NCI-H82 treated with DMSO at 0.1 percent for 48 hours (cell line): Measurements from ENCODE around the gene E2F1.

ENCODE experiments used
- DNase-seq: peaks from one replicate; lab custom pipeline; 2025; ENCODE audit not compliant: unreplicated experiment; lab: John Stamatoyannopoulos, UW

Gene E2F1

DNA sequence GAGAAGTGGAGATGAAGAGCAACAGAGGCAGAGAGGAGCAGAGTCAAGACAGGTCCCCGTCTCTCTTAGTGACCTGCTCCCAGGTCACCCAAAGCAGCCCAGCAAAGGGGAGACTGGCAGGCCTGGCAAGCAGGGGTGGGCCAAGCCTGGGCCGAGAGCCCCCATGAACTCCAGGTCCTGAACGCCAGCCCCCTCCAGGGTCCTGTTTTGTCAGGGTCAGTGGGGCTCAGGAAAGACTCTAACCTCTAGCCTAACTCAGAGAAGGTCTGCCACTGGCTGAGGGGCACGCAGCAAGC is 13.1 kb downstream of the E2F1 start:
- no peak for DNase-seq

DNA sequence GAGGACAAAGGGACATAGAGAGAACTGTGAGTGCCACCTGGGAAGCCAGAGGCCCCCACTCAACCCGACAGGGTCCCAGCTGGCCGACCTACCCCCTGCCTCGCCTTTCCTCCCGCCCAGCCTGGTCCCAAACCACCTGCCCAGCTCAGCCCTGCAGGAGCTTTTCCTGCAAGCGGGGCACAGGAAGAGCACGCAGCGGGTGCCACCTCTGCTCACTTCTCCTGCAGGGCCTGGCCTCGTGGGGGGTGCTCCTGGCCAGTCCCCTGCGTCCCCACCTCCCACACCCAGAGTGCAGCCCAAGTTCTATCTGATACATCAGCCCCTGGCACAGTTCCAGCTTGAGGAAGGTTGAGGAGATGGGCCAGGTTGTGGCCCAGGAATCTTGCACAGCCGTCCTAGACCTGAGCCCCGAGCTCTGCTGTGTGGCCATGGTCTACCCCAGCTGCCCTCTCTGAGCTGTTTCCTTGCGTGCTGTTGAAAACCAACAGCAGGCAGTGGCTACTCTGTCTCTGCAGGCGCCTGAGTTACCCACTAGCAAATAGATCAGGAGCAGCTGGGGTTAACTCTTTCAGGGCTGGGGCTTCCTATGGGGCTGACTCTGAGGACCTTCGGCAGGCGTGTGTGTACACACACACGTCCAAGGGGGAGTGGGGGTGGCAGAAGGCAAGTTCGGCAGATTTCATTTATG is 13.6 kb downstream of the E2F1 start:
- DNase-seq: no peak

DNA sequence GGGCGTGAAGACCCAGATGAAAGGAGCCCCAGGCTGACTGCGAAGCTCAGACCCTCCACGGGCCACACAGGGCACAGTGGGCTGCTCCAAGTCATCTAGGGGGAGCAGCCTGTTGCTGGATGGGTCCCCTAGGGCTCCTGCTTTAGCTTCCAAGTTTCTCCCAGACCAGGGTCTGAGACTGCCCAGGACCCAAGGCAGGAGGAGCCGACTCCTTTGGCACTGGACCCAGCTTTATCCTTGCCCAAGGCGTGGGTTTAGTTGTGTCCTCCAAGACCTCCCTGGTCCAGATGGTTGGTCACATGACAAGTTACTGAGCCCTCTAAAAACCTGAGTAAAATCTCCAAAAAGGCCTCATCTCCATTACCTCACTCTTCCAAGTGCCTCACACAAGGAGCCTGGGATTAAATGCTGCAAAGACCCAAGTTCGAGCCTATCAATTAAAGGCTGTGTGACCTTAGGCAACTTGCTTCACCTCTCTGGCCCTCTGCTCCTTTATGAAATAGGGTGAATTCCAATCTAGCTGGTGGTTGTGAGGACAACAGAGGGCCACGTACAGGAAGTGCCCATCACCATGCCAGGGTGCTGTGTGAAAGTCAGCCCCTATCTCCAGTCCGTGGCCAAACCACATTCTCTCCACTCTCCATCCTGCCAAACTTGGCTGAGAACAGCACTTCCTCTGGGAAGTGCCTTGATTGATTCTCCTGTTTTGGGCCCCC is 14.5 kb downstream of the E2F1 start:
- no peak for DNase-seq

DNA sequence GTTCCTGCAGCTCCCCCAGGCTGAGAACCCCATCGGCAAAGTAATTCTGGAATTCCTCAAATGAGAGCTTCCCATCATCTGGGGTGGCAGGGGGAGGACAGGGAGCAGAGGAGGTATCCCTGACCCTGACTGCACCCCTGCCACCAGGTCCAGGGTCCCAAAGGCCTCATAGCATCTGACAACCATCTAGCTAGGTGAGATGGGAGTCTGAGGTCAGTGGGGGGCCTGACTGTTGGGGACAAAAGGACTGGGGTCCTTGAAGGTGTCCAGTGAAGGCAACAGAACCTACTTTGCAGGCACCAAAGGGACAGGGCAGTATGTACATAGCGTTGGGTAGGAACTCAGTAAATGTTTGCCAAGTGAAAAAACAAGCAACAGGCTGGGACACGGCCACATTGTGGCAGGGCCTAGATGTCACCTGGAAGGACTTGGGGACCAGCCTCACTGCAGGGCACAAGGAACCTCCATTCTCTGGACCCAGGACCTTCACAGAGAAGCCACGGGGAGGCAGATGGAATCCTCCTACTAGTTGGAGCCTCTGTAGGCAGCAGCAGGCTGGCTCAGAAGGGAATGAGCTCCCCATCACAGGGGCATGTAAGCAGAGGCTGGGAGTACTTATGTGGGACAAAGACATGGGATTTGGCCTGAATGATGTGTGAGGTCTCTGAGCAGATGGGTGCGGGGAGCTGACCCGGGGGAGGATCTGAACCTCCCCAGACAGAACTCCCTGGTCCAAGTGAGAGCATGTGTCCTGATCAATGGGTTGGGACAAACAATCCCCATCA is 15.3 kb downstream of the E2F1 start:
- no peak for DNase-seq

DNA sequence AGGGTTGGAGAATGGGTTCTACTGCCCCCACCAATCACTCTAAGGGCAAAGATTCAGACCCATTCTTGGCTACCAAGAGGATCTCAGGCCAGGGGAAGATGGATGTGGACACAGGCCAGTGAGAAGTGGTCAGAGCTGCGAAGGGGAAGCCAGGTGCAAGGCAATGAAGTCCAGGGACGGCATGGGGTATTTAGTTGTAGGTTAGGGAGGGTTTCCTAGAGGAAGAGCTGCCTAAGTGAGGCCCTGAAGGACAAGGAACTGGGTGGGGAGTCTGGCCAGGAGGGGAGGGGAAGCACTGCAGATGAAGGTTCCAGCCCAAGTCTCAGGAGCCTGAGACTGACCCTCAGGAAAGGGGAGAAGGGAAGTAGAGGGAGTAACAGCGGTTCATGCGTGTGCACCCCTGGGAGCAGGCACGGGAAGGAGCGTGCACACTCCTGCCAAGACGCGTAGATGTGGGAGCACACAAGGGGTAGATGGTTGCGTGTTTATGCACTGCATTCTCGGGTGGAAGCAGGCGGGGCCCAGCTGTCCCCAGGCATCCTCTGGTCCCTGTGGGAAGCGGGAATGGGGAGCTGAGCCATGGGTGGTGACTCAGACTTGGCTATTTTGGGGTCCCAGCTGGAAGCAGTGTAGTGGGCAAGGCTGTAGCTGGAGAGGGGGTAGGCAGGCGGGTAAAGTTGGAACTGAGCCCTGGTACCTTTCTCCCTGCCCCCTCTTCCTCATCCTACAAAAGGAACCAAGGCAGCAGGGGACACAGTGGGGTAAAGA is 16.1 kb downstream of the E2F1 start:
- no peak for DNase-seq

DNA sequence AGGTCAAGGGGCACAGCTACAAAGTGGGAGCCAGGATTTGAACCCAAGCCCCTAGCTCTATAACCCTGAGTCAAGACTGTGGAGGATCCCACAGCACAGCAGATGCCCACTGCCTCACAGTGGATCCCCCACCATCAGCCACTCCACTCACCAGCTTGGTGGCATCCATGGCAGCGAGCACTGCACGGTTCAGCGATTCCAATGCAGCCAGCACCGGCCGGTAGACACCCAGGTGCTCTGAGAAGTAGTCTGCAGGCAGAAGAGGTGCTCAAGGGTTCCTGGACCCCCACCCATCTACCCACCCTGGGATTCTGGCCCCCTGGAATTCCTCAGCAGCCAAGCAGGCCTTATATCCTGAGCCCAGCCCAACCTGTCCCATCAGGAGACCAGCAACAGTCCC is 17.0 kb downstream of the E2F1 start:
- DNase-seq: no peak

DNA sequence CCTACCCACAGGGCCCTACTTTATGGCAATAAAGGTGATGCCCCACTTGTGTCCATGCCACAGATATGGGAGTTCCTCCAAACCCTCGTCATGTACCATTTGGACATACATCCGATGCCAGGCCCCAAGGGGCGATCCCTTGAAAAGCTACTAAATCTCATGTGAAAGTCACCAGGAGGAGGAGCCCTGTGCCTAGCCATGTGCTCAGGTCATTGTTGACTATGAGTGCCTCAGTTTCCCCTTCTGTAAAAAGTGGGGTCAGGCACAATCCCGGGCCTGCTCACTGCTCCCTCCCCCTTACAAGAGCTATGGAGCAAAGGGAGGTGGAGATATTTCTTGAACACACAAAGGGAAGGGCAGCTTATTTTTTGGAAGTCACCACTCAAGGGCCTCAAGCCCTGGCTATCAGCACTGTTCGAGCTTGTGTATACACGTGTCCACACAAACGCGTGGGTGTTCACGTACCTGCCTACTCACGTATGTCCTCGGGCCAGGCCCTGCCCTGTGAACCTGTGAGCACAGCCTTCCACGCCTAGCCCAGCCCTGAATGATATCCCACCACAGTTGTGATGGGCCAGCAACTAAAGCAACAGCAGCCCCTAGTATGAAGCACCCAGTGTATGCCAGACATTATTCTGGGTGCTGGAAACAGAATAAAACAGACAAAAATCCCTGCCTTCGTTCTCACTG is 17.6 kb downstream of the E2F1 start:
- DNase-seq: no peak

DNA sequence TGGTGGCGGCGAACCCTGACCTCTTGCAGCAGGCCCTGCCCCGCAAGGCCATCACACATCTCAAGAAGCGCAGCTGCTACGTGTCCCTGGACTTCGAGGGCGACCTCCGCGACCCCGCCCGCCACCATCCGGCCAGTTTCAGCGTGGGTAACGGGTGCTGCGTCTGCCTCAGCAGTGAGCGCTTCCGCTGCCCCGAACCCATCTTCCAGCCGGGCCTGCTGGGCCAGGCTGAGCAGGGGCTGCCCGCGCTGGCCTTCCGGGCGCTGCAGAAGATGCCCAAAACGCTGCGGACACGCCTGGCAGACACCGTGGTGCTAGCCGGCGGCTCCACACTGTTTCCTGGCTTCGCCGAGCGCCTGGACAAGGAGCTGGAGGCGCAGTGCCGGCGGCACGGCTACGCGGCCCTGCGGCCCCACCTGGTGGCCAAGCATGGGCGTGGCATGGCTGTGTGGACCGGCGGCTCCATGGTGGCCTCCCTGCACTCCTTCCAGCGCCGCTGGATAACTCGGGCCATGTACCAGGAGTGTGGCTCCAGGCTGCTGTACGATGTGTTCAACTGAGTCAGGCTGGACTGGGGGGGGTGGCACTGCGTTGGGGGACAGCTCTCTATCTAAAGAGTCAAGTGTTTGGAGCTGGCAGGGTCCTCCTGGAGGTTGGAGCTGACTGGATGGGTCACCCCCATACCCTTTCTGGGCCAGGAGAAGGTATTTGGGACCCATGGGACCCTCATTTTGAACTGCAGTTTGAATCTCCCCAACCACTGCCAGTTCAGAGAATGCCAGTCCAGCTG is 18.3 kb downstream of the E2F1 start:
- DNase-seq: peak; percentile 12

DNA sequence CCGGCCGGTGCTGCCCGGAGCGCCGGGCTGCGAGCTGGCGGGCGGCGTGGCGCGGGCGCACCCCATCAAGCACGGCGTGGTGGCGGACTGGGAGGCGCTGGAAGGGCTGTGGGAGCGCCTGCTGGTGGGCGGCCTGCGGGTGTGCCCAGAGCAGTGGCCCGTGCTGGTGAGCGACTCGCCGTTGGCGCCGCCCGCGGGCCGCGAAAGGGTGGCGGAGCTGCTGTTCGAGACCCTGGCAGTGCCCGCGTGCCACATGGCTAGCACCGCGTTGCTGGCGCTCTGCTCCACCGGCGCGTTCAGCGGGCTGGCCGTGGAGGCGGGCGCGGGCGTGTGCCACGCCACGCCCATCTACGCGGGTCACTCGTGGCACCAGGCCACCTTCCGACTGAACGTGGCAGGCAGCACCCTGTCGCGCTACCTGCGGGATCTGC is 18.9 kb downstream of the E2F1 start:
- no peak for DNase-seq

DNA sequence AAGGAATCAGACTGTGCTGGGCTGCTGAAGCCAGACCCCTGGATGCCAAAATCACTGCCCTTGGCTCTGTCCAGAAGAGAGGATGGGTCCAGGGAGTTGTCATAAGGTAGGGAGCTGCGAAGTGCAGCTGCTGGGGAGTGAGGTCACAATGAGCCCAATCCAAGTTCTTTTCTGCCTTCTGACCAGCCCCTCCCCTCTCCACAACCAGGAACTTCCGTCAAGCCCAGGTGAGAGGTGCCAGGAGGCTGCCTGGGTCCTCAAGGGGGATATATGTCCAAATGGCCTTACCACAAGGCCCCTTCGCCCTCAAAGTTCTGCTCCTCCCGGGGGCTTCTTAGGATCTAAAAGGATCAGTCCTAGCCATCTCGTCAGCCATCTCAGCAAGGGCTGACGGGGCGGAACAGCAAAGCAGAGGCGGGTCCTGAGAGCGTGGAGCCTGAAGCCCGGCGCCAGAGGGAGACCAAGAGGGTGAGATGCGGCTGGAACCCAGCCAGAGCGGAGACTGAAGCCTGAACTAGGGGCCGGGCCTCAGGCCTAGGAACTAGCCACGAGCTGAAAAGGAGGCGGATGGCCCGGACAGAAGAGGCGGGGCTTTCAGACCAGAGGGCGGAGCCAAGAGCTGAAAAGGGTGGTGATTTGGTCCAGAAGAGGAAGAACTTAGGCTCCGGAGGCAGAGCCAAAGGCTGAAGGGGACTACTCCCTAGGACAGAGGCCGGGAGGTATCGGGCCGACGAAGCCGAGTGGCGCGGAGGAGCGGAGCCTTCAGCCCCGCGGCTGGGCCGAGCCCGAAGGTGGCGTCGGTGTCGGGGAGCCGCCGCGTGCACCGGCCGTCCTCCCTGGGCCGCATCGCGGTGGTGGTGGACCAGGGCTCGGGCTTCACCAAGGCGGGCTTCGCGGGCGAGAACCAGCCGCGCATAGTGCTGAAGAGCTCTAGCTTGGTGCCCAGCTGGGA is 19.6 kb downstream of the E2F1 start, which contains the start of gene ACTL10:
Gene ACTL10 (plus strand): TSS at position 651 of the 952 bp plus-strand sequence. CDS start 555 bp downstream, outside the sequence.
- DNase-seq: peak; percentile 98

DNA sequence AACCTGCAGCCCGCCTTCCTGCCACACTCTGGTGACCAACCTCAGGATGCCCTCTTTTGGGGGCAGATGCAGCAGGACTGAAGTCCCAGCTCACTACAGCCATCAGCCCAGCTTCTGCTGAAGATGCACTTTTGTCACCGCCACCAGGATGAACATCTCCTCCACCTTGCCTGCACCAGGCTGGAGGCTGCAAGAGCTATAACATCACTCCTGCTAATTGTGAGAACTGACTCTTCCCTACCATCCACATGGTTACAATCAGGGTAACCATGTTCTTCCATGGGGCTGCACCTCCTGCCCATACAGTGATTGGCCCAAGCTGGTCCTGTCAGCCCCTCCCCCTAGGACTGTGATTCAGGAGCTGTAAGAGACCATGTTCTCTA is 21.4 kb downstream of the E2F1 start:
- DNase-seq: no peak

DNA sequence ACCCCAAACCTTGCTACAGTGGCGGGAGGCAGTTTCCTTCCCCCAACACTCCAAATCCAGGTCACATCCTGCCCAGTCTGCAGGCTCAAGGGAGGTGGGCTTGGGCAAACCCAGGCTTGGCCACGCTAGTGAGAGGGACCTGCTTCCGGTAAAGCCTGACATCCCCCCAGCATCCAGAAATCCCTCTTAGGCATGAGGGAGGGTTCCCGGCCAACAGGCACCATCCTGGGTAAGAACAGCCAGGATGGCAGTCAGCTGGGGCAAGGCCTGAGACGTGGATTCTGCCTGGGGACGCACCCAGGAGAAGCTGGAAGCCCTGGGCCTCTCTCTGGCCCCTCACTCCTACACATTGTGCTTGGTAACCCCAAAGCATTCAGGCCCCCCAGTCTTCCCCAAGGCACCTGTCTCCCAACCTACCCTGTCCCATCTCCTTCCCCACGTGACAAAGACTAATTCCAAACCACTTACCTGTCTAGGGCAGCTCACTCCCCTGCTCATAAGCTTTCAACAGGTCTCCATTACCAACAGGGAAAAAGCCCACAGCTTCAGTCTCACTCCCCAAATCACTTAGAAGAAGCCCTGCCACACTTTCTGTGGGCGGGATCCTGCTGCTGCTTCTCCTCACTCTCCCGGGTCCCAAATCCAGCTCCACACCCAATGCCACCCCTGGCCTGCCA is 22.0 kb downstream of the E2F1 start:
- DNase-seq: no peak

DNA sequence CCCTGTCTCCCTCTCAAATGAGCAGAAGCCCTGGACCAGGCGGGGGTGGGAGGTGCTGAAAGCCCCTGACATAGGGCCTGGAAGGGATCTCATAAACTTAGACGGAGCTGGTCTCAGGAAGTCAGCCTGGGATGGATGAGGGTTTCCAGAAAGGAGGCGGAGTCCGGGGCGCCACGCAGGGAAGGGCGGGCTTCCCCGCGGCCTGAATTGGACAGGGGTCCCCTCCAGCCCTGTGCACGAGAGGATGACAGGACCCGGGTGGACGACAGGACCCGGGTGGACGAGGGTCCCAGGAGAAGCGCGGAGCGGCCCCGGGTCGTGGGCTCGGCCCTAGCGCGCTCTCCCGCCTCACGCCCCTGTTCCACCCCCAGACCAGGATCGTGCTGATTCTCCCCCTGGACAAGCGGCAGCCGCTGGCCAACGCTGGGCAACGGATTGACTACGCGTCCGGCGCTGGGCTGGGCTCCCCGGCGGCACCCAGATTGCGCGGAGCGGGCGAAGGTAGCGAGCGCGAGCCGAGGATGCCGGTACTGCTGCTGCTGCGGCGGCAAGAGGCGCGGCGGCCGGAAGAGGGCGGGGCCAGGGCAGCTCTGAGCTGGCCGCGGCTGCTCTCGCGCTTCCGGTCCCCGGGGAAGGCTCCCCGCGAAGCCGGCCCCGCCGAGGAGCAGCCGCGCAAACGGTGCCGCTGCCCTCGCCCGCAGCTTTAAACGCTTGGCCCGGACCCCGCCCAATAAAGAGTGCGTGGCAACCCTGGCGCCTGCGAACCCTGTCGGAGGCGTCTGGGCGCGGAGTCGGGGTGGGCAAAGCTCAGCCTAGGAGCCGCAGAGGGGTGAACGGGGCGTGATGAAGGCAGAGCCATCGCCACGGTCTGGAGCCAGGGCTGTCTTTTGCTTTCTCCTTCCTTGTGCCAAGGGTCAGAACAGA is 22.8 kb downstream of the E2F1 start:
- DNase-seq: peak; percentile 14

DNA sequence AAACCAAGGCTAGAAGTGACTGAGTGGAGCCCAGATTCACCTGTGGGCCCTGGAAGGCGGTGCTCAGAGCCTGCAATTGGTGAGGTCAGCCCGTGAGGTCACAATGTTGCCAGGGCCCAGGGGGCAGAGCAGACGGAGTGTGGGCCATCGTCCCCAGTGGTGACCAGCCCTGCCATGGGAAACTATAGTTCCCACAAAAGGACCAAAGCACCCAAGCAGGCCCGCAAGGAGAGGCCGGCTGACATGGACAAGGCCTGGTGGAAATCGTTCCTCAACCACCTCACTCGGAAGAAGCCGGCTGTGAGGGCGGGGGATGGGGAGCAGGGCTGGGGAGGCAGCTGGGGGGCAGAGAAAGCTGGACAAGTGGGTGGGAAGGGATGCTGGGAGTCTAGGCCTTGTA is 24.0 kb downstream of the E2F1 start, which contains the start of gene C20orf144:
Gene C20orf144 (plus strand): TSS at position 156 of the 400 bp plus-strand sequence. CDS start 19 bp downstream, at position 175.
- no peak for DNase-seq

DNA sequence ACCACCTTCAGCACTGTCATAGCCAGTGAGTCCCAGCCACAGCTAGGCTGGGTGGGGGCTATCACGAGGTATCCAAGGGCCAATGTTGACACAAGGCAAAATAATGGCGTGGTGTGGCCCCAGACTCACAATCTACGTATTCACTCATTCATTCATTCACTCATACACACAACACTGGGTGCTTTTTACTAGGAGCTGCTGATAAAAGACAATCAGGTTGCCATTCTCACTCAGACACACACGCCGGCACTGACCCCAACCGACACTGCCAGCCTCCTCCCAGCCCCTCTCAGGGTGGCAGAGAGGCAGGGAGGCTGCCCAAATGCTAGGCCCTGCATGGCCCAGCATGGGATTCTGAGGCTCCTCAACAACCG is 25.5 kb downstream of the E2F1 start:
- DNase-seq: no peak

DNA sequence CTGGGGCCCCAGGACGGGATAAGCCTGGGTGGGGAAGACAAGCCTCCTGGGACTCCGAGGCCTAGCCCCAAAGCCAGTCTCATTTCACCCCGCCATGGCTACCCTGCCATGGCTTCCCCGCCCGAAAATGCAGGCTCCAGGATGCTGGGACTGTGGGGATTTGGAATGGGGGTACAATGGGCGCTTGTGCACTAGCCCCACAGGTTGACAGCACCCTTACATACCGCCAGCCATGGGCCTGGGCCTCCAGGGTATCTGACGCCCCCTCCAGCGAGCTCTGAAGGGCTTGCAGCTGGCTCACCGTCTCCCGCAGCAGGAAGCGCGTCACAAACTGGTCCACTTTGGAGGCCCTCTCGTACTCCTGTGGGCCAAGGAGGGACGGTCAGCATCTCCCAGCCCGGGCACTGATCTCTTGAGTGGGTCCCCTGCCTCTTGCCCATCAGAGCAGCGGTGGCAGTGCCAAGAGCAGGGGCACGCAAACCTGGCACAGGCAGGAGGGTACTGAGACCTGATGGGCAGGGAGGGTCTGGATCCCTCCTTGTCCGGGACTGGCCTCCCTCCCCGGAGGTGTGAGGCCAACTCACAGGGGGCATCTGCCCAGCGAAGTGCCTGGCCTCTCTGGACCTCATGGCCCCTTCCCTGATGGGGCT is 26.0 kb downstream of the E2F1 start:
- no peak for DNase-seq
